ENCODE data around the gene CCR5AS.

CCR5AS gene

DNA sequence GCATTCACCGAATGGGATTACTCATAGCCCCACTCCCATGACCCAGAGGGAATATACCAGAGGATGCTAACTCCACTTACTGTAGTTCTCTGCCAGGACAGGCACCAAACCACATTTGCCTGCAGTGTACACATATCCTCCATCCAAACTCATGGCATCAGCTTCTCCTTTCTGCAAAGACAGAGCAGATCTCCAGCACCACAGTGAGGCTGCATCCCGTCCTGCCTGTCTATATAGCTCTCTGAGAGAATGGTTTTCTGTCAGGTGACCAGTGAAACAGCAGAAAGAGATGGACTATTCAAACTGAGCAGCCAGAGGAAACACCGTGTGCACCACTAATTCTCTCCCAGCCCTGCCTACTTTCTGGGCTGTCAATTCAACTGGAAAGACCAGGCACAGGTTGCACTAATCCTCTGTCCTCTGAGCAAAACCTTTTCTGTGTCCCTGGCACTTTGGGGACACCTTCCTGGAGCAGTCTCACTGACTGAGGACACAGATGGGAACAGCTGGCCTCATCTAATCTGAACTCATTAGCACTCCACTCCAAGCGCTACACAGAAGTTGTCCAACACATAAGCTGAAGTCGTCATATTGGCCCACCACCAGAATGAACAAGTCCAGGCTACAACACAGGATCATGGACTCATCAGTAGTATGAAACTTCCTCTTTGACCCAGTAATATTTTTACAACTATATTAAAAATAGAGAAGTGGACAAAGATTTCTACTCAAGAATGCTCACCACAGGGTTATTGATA is 40.5 kb upstream of the CCR5AS start:
- no peaks in the 10 kb centered on the region for H3K36me3 Mint-ChIP-seq
- H3K27ac Mint-ChIP-seq, result peak overlapping the region; percentile 5 to 68 (median 49)
- intact Hi-C loops (cut with micrococcal nuclease), result loop anchor here in 1 of 2 donors (10.0 kb wide), 1 partner anchor 513 kb away; no protein-coding TSS in a partner anchor
- no peaks in the 10 kb centered on the region for H3K9me3 ChIP-seq (replicated peaks in 1 of 2; ENCODE audit: control insufficient read depth in 1 of 2, insufficient read depth in 1 of 2, low read length in 2 of 2)
- DNase-seq, result peak; percentile 36 to 48 (median 48)
- H3K4me1 ChIP-seq (ENCODE audit: control insufficient read depth in 1 of 2, insufficient read depth in 2 of 2, low read length in 2 of 2), result peaks cover 12% of the 10 kb centered on the region in 2 donors
- H3K79me2 ChIP-seq (ENCODE audit: insufficient read depth, low read length), result no peaks in the 10 kb centered on the region
- no peak overlapping the region for H3K9ac ChIP-seq (ENCODE audit: insufficient read depth, low read length, poor library complexity, severe bottlenecking)
- H3K9me3 Mint-ChIP-seq, result no peaks in the 10 kb centered on the region
- H3K27me3 Mint-ChIP-seq (ENCODE audit: low read depth in 3 of 3), result peaks cover 0 to 7% (median 5%) of the 10 kb centered on the region in 3 donors
- no peak overlapping the region for H3K27ac ChIP-seq (ENCODE audit: low read depth in 1 of 2, low read length in 2 of 2)
- no peaks in the 10 kb centered on the region for H4K20me1 ChIP-seq (ENCODE audit: insufficient read depth, low read length)
- no peak overlapping the region for H3K4me3 ChIP-seq (replicated peaks in 1 of 3; ENCODE audit: low read depth in 2 of 3, low read length in 3 of 3)
- H3K27me3 ChIP-seq (ENCODE audit: control insufficient read depth in 2 of 2, insufficient read depth in 2 of 2, low read length in 2 of 2), result no peaks in the 10 kb centered on the region
- H3K36me3 ChIP-seq (replicated peaks in 1 of 2; ENCODE audit: control insufficient read depth in 1 of 2, insufficient read depth in 2 of 2, low read length in 2 of 2), result no peaks in the 10 kb centered on the region
- H3K4me2 ChIP-seq (replicated peaks; ENCODE audit: extremely low read depth, low read length, poor library complexity, severe bottlenecking), result no peak overlapping the region
- peaks cover 17% of the 10 kb centered on the region for H3K4me1 Mint-ChIP-seq
- H3K4me3 Mint-ChIP-seq, result peak overlapping the region in 1 of 2 donors; percentile 4
- H2AFZ ChIP-seq (ENCODE audit: insufficient read depth, low read depth, low read length, poor library complexity, severe bottlenecking), result no peak overlapping the region
- WGBS (ENCODE audit: insufficient coverage), result 36% methylated on average over 3 of the region's 5 CpGs
- no peak for TF ChIP-seq CTCF (IDR thresholded peaks at IDR 0.05)

- WGBS (ENCODE audit: insufficient coverage), result 100% methylated on average over 8 of the region's 16 CpGs
Observed at GRCh38 chr3:46442576-46443530, 36.0 kb upstream of the CCR5AS start.

More at GRCh38 chr3:46442576-46443530, 36.0 kb upstream of the CCR5AS start:
- Mint-ChIP-seq H3K36me3 (no peaks in the 10 kb centered on the region), H3K9me3 (no peaks in the 10 kb centered on the region), H3K4me1 (peaks cover 25% of the 10 kb centered on the region), H3K4me3 (no peak overlapping the region), H3K27me3 (ENCODE audit: low read depth in 3 of 3) (peaks cover 0 to 2% (median under 1%) of the 10 kb centered on the region in 3 donors), H3K27ac (no peak overlapping the region)
- intact Hi-C loops (cut with micrococcal nuclease), result loop anchor here in 1 of 2 donors (5.0 to 10.0 kb wide), 3 partner anchors 61 to 508 kb away; no protein-coding TSS in a partner anchor
- peak; percentile 40 to 69 (median 60) for DNase-seq
- Histone ChIP-seq H3K36me3 (replicated peaks in 1 of 2; ENCODE audit: control insufficient read depth in 1 of 2, insufficient read depth in 2 of 2, low read length in 2 of 2) (no peaks in the 10 kb centered on the region), H2AFZ (ENCODE audit: insufficient read depth, low read depth, low read length, poor library complexity, severe bottlenecking) (no peak overlapping the region), H3K9me3 (replicated peaks in 1 of 2; ENCODE audit: control insufficient read depth in 1 of 2, insufficient read depth in 1 of 2, low read length in 2 of 2) (no peaks in the 10 kb centered on the region), H3K79me2 (ENCODE audit: insufficient read depth, low read length) (no peaks in the 10 kb centered on the region), H3K9ac (ENCODE audit: insufficient read depth, low read length, poor library complexity, severe bottlenecking) (no peak overlapping the region), H3K27ac (ENCODE audit: low read depth in 1 of 2, low read length in 2 of 2) (no peak overlapping the region), H3K4me2 (replicated peaks; ENCODE audit: extremely low read depth, low read length, poor library complexity, severe bottlenecking) (no peak overlapping the region), H3K4me1 (ENCODE audit: control insufficient read depth in 1 of 2, insufficient read depth in 2 of 2, low read length in 2 of 2) (peaks cover 9 to 10% of the 10 kb centered on the region in 2 donors), H3K4me3 (replicated peaks in 1 of 3; ENCODE audit: low read depth in 2 of 3, low read length in 3 of 3) (no peak overlapping the region), H3K27me3 (ENCODE audit: control insufficient read depth in 2 of 2, insufficient read depth in 2 of 2, low read length in 2 of 2) (no peaks in the 10 kb centered on the region), H4K20me1 (ENCODE audit: insufficient read depth, low read length) (no peaks in the 10 kb centered on the region)
- peak; percentile 88 for TF ChIP-seq CTCF (IDR thresholded peaks at IDR 0.05)

All from CD14-positive monocyte (primary cell).